Measurements from ENCODE around the gene EPB41L3.

EPB41L3 gene

DNA sequence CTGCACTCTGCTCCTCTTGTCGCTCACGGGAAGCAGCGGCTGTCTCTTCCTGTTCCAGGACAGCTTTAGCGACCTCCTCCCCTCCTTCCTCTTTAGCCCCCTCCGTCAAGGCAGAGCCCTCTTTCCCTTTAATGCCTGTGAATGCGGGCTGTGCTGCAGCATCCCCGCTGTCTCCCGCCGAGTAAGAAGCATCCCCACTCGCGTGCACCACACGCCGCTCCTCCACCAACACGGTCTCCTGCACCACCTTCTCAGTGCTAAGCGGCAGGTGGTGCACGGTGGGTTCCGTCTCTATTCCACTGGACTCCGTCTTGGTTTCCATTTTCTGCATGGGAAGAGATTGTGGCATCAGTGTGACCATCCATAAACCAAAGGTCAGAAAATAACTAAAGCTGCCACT is 146.7 kb downstream of the EPB41L3 start:
- ATAC-seq: no peak
- TF ChIP-seq ARNTL (CRISPR knock-in tag; IDR thresholded peaks at IDR 0.05; ENCODE audit: borderline replicate concordance, low read depth): no peak
- TF ChIP-seq ISL1 (CRISPR knock-in tag; IDR thresholded peaks at IDR 0.05): no peak
- no peak for TF ChIP-seq ZNF8 (CRISPR knock-in tag; IDR thresholded peaks at IDR 0.05)
- TF ChIP-seq, protein P1, sequence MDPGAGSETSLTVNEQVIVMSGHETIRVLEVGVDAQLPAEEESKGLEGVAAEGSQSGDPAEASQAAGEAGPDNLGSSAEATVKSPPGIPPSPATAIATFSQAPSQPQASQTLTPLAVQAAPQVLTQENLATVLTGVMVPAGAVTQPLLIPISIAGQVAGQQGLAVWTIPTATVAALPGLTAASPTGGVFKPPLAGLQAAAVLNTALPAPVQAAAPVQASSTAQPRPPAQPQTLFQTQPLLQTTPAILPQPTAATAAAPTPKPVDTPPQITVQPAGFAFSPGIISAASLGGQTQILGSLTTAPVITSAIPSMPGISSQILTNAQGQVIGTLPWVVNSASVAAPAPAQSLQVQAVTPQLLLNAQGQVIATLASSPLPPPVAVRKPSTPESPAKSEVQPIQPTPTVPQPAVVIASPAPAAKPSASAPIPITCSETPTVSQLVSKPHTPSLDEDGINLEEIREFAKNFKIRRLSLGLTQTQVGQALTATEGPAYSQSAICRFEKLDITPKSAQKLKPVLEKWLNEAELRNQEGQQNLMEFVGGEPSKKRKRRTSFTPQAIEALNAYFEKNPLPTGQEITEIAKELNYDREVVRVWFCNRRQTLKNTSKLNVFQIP (CRISPR knock-in tag; IDR thresholded peaks at IDR 0.05; ENCODE audit: borderline replicate concordance, low read depth): no peak
- no peak for TF ChIP-seq PPARA (CRISPR knock-in tag; IDR thresholded peaks at IDR 0.05; ENCODE audit: borderline replicate concordance)
- TF ChIP-seq TOX (CRISPR knock-in tag; IDR thresholded peaks at IDR 0.05; ENCODE audit: borderline replicate concordance): no peak
- TF ChIP-seq ZFP3 (CRISPR knock-in tag; IDR thresholded peaks at IDR 0.05): no peak
- TF ChIP-seq SNAI2 (CRISPR knock-in tag; IDR thresholded peaks at IDR 0.05): no peak
- no peak for TF ChIP-seq RARB (CRISPR knock-in tag; IDR thresholded peaks at IDR 0.05)
- no peak for TF ChIP-seq CSDC2 (CRISPR knock-in tag; IDR thresholded peaks at IDR 0.05)
- TF ChIP-seq GLIS3 (CRISPR knock-in tag; IDR thresholded peaks at IDR 0.05): no peak
- TF ChIP-seq TCF4 (CRISPR knock-in tag; IDR thresholded peaks at IDR 0.05; ENCODE audit: borderline replicate concordance): no peak
- no peak for TF ChIP-seq OSR1 (CRISPR knock-in tag; IDR thresholded peaks at IDR 0.05)
- TF ChIP-seq, protein P2, sequence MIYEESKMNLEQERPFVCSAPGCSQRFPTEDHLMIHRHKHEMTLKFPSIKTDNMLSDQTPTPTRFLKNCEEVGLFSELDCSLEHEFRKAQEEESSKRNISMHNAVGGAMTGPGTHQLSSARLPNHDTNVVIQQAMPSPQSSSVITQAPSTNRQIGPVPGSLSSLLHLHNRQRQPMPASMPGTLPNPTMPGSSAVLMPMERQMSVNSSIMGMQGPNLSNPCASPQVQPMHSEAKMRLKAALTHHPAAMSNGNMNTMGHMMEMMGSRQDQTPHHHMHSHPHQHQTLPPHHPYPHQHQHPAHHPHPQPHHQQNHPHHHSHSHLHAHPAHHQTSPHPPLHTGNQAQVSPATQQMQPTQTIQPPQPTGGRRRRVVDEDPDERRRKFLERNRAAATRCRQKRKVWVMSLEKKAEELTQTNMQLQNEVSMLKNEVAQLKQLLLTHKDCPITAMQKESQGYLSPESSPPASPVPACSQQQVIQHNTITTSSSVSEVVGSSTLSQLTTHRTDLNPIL (CRISPR knock-in tag; IDR thresholded peaks at IDR 0.05; ENCODE audit: low read depth): no peak
- no peak for TF ChIP-seq ZNF70 (CRISPR knock-in tag; IDR thresholded peaks at IDR 0.05)
- TF ChIP-seq ZFP30 (CRISPR knock-in tag; IDR thresholded peaks at IDR 0.05): no peak
- TF ChIP-seq ESRRG (CRISPR knock-in tag; IDR thresholded peaks at IDR 0.05): no peak
- no peak for TF ChIP-seq BACH2 (CRISPR knock-in tag; IDR thresholded peaks at IDR 0.05; ENCODE audit: borderline replicate concordance)
- no peak for TF ChIP-seq ZC3H10 (CRISPR knock-in tag; IDR thresholded peaks at IDR 0.05)

DNA sequence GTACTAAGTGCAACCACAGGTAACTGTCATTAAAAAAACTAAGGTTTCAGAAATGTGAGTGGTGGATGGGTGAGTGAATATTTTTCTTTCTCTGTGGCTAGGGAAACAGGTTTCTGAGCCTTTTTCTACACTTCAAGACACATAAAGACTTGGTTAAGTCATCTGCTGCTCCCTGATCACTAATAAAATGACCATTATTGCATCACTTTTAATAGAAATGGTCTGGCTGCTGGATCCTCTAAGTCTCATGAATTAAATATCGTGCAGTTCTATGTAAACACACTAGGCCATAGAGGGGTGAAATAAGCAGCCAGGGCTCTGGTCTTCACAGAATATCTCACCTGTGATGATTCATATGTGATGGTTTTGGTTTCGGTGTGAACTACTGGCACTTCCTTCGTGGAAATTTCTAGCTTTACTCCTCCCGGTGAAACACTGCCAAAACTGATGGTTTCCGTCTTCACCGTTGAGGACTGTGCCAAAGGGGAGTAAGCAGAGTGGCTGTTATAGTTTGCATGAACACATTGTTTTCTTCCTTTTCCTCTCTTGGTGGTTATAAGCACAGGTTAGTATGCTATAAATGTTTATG is 147.8 kb downstream of the EPB41L3 start:
- TF ChIP-seq, protein P1 (CRISPR knock-in tag; IDR thresholded peaks at IDR 0.05; ENCODE audit: borderline replicate concordance, low read depth): no peak
- TF ChIP-seq BACH2 (CRISPR knock-in tag; IDR thresholded peaks at IDR 0.05; ENCODE audit: borderline replicate concordance) (no peak), ZNF70 (CRISPR knock-in tag; IDR thresholded peaks at IDR 0.05) (no peak), ZFP30 (CRISPR knock-in tag; IDR thresholded peaks at IDR 0.05) (no peak), ESRRG (CRISPR knock-in tag; IDR thresholded peaks at IDR 0.05) (no peak), CSDC2 (CRISPR knock-in tag; IDR thresholded peaks at IDR 0.05) (no peak), ISL1 (CRISPR knock-in tag; IDR thresholded peaks at IDR 0.05) (no peak), ARNTL (CRISPR knock-in tag; IDR thresholded peaks at IDR 0.05; ENCODE audit: borderline replicate concordance, low read depth) (no peak), RARB (CRISPR knock-in tag; IDR thresholded peaks at IDR 0.05) (no peak), ZC3H10 (CRISPR knock-in tag; IDR thresholded peaks at IDR 0.05) (no peak)
- TF ChIP-seq, protein P3, sequence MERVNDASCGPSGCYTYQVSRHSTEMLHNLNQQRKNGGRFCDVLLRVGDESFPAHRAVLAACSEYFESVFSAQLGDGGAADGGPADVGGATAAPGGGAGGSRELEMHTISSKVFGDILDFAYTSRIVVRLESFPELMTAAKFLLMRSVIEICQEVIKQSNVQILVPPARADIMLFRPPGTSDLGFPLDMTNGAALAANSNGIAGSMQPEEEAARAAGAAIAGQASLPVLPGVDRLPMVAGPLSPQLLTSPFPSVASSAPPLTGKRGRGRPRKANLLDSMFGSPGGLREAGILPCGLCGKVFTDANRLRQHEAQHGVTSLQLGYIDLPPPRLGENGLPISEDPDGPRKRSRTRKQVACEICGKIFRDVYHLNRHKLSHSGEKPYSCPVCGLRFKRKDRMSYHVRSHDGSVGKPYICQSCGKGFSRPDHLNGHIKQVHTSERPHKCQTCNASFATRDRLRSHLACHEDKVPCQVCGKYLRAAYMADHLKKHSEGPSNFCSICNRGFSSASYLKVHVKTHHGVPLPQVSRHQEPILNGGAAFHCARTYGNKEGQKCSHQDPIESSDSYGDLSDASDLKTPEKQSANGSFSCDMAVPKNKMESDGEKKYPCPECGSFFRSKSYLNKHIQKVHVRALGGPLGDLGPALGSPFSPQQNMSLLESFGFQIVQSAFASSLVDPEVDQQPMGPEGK (CRISPR knock-in tag; IDR thresholded peaks at IDR 0.05; ENCODE audit: borderline replicate concordance): no peak
- TF ChIP-seq, protein P4, sequence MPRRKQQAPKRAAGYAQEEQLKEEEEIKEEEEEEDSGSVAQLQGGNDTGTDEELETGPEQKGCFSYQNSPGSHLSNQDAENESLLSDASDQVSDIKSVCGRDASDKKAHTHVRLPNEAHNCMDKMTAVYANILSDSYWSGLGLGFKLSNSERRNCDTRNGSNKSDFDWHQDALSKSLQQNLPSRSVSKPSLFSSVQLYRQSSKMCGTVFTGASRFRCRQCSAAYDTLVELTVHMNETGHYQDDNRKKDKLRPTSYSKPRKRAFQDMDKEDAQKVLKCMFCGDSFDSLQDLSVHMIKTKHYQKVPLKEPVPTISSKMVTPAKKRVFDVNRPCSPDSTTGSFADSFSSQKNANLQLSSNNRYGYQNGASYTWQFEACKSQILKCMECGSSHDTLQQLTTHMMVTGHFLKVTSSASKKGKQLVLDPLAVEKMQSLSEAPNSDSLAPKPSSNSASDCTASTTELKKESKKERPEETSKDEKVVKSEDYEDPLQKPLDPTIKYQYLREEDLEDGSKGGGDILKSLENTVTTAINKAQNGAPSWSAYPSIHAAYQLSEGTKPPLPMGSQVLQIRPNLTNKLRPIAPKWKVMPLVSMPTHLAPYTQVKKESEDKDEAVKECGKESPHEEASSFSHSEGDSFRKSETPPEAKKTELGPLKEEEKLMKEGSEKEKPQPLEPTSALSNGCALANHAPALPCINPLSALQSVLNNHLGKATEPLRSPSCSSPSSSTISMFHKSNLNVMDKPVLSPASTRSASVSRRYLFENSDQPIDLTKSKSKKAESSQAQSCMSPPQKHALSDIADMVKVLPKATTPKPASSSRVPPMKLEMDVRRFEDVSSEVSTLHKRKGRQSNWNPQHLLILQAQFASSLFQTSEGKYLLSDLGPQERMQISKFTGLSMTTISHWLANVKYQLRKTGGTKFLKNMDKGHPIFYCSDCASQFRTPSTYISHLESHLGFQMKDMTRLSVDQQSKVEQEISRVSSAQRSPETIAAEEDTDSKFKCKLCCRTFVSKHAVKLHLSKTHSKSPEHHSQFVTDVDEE (CRISPR knock-in tag; IDR thresholded peaks at IDR 0.05): no peak
- TF ChIP-seq, protein P5, sequence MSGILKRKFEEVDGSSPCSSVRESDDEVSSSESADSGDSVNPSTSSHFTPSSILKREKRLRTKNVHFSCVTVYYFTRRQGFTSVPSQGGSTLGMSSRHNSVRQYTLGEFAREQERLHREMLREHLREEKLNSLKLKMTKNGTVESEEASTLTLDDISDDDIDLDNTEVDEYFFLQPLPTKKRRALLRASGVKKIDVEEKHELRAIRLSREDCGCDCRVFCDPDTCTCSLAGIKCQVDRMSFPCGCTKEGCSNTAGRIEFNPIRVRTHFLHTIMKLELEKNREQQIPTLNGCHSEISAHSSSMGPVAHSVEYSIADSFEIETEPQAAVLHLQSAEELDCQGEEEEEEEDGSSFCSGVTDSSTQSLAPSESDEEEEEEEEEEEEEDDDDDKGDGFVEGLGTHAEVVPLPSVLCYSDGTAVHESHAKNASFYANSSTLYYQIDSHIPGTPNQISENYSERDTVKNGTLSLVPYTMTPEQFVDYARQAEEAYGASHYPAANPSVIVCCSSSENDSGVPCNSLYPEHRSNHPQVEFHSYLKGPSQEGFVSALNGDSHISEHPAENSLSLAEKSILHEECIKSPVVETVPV (CRISPR knock-in tag; IDR thresholded peaks at IDR 0.05): no peak
- TF ChIP-seq, protein P2 (CRISPR knock-in tag; IDR thresholded peaks at IDR 0.05; ENCODE audit: low read depth): no peak
- ATAC-seq: no peak
